B cell (primary cell): Measurements from ENCODE around the gene TIAM1.

Source experiments
- CTCF ChIP-seq: fragments of 200-600 bp; IDR thresholded peaks from one replicate; pipeline ENCODE4 v1.8.0; 2022; ENCODE audit warnings: antibody characterized with exemption, mild to moderate bottlenecking
- EZH2 ChIP-seq: IDR thresholded peaks from 2 replicates; pipeline ENCODE4 v1.6.1; 2012; ENCODE audit warnings: borderline replicate concordance, low read depth, mild to moderate bottlenecking, moderate library complexity, low read length; ENCODE audit not compliant: insufficient read depth, poor library complexity, severe bottlenecking

- TF ChIP-seq EZH2 (no peak), CTCF (no peak)
Observed at GRCh38 chr21:31087639-31088473, 256.2 kb downstream of the TIAM1 start.
